ENCODE data around the gene PRRX2. TPM values are rescaled to one million over a fixed set of nuclear protein-coding genes. Genes with fewer than 3 reads are reported as not detected.

The PRRX2 gene
- total RNA-seq, 2 donors from 2014 or later, result not detected

DNA sequence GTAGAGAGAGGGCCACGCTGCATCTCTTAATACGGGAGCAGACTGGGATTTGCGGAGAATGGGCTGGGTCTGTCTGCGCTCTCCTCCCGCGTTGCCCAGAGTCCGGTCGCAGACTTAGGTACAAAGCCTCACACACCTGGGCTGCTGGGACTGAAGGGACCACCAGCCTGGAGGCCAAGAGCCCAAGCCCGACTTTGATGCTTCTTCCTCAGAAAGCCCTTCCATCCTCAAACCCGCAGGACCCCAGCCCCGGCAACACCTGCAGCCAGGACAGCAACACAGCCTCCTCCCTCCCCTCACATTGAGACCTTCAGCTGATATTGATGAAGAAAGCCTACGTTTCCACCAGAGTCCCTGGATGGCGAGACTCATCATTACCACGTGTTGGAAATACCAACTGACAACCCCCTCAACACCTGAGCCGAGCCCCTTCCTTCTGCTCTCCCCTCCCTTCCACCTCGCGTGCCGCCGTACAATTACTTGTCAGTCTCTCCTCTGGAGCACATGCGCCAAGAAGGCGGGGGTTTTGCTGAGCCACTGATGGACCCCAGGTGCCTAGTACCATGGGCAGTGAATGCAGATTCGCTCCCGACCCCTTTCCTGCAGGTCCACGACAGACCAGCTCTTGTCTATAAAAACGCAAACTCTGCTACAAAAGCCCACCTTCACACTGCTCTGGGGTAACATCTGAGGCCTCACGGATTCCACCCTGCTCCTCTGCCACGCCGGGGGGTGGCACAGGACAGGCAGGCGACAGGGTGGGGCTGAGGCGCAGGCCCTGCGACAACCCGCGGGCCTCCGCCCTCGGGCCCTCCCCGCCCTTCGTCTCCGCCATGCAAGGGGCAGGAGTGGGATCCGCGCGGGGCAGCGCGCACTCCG lies 24.3 kb upstream of the PRRX2 start:
- Mint-ChIP-seq H3K36me3 (no peaks in the 10 kb centered on the region), H3K27me3 (no peaks in the 10 kb centered on the region), H3K9me3 (no peaks in the 10 kb centered on the region), H3K4me3 (peak overlapping the region; percentile 93), H3K4me1 (ENCODE audit: low read depth in 2 of 2) (peaks cover 10 to 18% of the 10 kb centered on the region in 2 donors), H3K27ac (peak overlapping the region; percentile 61 to 63)
- ATAC-seq, result peak in 1 of 2 donors; percentile 11
- no peak for DNase-seq (ENCODE audit: low spot score)

GRCh38 chr9:129641750-129642585 lies 23.5 kb upstream of the PRRX2 start, which contains the start of gene ASB6:
Gene ASB6, minus strand, starts transcription at chr9:129642151. Its CDS starts 152 bp downstream, at chr9:129641999.
- Mint-ChIP-seq H3K9me3 (no peaks in the 10 kb centered on the region), H3K36me3 (no peaks in the 10 kb centered on the region), H3K4me1 (ENCODE audit: low read depth in 2 of 2) (peaks cover 10 to 18% of the 10 kb centered on the region in 2 donors), H3K27ac (peak within 1 kb of the TSS; percentile 74 to 78), H3K4me3 (peak within 1 kb of the TSS; percentile 93), H3K27me3 (no peaks in the 10 kb centered on the region)
- peak; percentile 99 for DNase-seq (ENCODE audit: low spot score)
- ATAC-seq, result peak; percentile 98 to 99

DNA sequence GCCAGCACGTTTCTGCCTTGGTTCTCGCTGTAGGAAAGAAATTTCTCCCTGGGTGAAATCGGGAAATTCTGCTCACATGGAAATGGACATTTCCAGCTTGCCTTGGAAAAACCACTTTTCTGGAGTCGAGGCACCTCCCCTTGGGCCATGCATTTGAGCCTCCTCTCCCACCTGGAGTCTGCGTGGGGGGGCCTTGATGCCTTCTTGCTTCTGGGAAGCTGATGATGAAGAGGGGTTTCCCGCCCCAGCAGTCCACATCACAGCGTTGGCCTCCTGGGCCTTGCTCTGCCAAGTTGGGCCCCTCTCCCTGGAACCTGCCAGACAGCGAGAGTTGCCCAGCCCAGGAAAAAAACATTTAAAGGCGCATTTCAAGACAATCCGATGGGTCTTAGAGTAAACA lies 21.7 kb upstream of the PRRX2 start:
- H3K4me3 Mint-ChIP-seq, result no peak overlapping the region
- H3K27me3 Mint-ChIP-seq, result no peaks in the 10 kb centered on the region
- no peaks in the 10 kb centered on the region for H3K9me3 Mint-ChIP-seq
- DNase-seq (ENCODE audit: low spot score) (no peak), ATAC-seq (no peak)
- peaks cover 10 to 13% of the 10 kb centered on the region in 2 donors for H3K4me1 Mint-ChIP-seq (ENCODE audit: low read depth in 2 of 2)
- no peak overlapping the region for H3K27ac Mint-ChIP-seq
- H3K36me3 Mint-ChIP-seq, result no peaks in the 10 kb centered on the region

DNA sequence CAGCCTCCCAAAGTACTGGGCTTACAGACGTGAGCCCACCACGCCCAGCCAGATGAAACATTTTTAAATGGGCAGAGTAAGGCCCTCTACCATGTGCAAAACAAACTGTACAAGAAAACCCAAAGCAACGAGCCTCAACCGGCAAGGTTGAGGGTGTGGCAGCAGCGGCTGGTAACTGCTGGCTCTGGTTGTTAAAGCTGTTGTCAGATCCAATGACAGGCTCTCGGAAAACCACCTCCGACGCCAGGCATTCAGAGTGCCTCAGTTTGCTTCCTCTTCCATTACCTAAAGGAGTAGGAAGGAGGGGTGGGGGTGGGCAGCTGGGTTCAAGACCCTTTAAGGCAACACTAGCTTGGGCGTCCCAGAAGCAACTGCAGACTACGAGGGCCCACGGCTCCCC lies 21.1 kb upstream of the PRRX2 start:
- Mint-ChIP-seq H3K4me1 (ENCODE audit: low read depth in 2 of 2) (peaks cover 10 to 13% of the 10 kb centered on the region in 2 donors), H3K36me3 (no peaks in the 10 kb centered on the region), H3K27ac (no peak overlapping the region), H3K9me3 (no peaks in the 10 kb centered on the region), H3K4me3 (no peak overlapping the region), H3K27me3 (no peaks in the 10 kb centered on the region)
- ATAC-seq, result no peak
- no peak for DNase-seq (ENCODE audit: low spot score)

GRCh38 chr9:129644902-129645301 lies 20.5 kb upstream of the PRRX2 start:
- Mint-ChIP-seq H3K9me3 (no peaks in the 10 kb centered on the region), H3K4me1 (ENCODE audit: low read depth in 2 of 2) (peaks cover 10 to 12% of the 10 kb centered on the region in 2 donors), H3K27me3 (no peaks in the 10 kb centered on the region), H3K27ac (no peak overlapping the region), H3K36me3 (no peaks in the 10 kb centered on the region), H3K4me3 (no peak overlapping the region)
- ATAC-seq (no peak), DNase-seq (ENCODE audit: low spot score) (no peak)

DNA sequence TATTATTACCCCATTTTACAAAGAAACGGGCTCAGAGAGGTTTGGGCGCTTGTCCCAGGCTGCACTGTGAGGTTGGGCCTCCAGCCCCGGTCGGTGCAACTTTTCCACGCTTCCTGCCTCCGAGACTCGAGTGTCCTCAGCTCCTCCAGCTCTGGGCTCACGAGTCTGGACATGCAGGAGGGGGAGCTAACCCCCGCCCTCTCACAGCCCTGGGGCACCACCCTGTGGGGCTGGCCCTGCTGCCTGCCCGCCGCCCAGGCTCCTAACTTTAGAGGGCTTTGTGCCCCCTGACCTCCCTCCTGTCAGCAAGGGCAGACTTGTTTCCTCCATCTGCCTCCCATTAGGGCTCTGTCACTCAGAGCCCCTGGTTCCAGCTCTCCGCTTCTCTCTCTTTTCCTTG lies 19.2 kb upstream of the PRRX2 start:
- no peaks in the 10 kb centered on the region for H3K27me3 Mint-ChIP-seq
- peaks cover 3 to 4% of the 10 kb centered on the region in 2 donors for H3K4me1 Mint-ChIP-seq (ENCODE audit: low read depth in 2 of 2)
- ATAC-seq (no peak), DNase-seq (ENCODE audit: low spot score) (no peak)
- H3K9me3 Mint-ChIP-seq, result no peaks in the 10 kb centered on the region
- no peak overlapping the region for H3K27ac Mint-ChIP-seq
- H3K4me3 Mint-ChIP-seq, result no peak overlapping the region
- no peaks in the 10 kb centered on the region for H3K36me3 Mint-ChIP-seq

- Mint-ChIP-seq H3K4me1 (ENCODE audit: low read depth in 2 of 2) (peaks cover 0 to 2% of the 10 kb centered on the region in 2 donors), H3K9me3 (no peaks in the 10 kb centered on the region), H3K36me3 (no peaks in the 10 kb centered on the region), H3K27me3 (no peaks in the 10 kb centered on the region), H3K4me3 (no peak overlapping the region), H3K27ac (no peak overlapping the region)
- DNase-seq (ENCODE audit: low spot score) (no peak), ATAC-seq (no peak)
Measured at GRCh38 chr9:129646654-129647053, 18.8 kb upstream of the PRRX2 start.

DNA sequence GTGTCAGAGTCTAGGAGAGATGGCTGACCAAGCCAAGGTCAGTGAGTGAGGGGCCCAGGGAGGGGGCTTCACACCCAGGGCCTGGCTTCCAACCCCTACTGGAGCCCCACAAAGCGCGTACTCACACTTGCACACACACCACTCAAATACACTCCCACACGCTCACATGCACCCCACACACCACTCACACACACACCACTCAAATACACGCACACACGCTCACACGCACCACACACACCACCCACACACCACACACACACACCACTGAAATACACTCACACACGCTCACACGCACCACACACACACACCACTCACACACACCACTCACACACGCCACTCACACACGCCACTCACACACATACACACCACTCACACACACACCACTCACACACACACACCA lies 17.8 kb upstream of the PRRX2 start:
- Mint-ChIP-seq H3K9me3 (no peaks in the 10 kb centered on the region), H3K36me3 (no peaks in the 10 kb centered on the region), H3K4me1 (ENCODE audit: low read depth in 2 of 2) (peaks cover 0 to 2% of the 10 kb centered on the region in 2 donors), H3K27me3 (no peaks in the 10 kb centered on the region), H3K27ac (no peak overlapping the region), H3K4me3 (no peak overlapping the region)
- DNase-seq (ENCODE audit: low spot score) (no peak), ATAC-seq (no peak)

DNA sequence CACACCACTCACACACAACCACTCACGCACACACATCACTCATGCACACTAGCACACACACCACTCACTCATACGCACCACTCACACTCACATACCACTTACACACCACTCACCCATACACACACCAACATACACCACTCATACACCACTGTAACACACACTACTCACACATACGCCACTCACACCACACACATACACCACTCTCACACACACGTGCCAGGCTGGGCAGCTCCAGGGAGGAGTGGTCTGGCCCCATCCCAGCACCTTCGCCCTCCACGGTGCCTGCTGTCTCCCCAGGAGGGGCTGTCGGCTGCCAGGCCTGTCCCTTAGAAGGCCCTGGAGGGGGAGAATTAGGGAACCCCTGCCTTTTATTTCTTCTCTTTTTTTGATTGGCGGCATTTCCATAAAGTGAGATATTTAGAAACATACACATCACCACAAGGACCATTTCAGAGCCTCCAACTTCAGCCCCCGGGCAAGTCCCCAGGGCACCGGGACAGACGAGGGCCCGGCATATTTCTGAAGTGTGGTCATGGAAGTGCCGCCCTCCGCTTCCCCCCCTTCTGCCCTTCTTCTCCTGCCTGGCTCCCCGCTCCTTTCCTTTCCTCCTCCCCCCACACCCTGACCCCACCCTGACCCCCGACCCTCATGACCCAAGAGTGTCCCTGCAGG lies 17.2 kb upstream of the PRRX2 start:
- no peaks in the 10 kb centered on the region for H3K9me3 Mint-ChIP-seq
- DNase-seq (ENCODE audit: low spot score) (no peak), ATAC-seq (peak; percentile 11 to 13)
- no peaks in the 10 kb centered on the region for H3K27me3 Mint-ChIP-seq
- H3K27ac Mint-ChIP-seq, result no peak overlapping the region
- peaks cover 0 to 2% of the 10 kb centered on the region in 2 donors for H3K4me1 Mint-ChIP-seq (ENCODE audit: low read depth in 2 of 2)
- no peak overlapping the region for H3K4me3 Mint-ChIP-seq
- no peaks in the 10 kb centered on the region for H3K36me3 Mint-ChIP-seq

GRCh38 chr9:129648764-129649115 lies 16.7 kb upstream of the PRRX2 start:
- ATAC-seq (no peak), DNase-seq (ENCODE audit: low spot score) (no peak)
- no peaks in the 10 kb centered on the region for H3K27me3 Mint-ChIP-seq
- no peaks in the 10 kb centered on the region for H3K9me3 Mint-ChIP-seq
- H3K4me3 Mint-ChIP-seq, result no peak overlapping the region
- no peaks in the 10 kb centered on the region for H3K36me3 Mint-ChIP-seq
- no peak overlapping the region for H3K27ac Mint-ChIP-seq
- H3K4me1 Mint-ChIP-seq (ENCODE audit: low read depth in 2 of 2), result peaks cover 0 to 2% of the 10 kb centered on the region in 2 donors

DNA sequence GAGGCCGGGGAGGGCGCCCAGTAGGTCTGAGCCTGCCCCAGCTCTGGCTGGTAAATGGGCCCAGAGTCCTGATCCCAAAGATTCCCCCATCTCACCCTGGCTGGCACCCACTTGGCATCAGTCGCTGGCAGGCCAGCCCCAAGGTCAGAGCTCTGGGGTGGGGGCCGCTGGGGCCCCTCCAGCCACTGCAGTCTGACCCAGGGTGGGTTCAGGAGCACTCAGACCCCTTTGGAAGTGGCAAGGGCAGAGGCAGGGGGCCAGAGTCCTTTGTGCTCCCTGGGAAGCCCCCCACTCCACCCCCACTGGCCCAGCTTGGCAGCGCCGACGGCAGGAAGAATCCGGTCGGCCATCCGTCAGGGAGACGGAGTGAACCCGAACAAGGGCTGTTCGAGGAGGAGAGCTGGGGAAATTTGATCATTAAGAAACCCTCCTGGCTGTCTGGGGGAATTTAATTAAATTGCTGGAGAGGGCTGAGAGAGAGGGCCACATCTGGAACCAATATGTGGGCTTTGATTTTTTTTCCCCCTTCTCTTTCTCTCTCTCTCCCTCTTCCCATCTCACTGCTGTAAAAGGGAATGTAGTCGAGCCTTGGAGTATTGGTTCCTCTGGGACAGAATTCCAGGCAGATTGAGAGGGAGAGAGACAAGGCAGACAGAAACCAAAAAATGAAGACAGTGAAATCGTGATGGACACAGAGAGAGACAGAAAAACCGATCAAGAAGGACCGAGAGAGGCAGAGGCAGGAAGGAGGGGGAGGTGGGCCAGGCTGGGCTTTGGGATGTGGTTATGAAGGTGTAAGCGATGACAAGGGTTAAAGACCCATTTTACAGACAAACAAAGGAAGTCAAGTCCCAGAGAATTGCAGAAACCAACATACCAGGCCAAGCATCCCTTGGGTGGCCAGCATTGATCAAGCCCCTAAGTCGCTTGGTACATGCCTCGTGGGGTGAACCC lies 15.4 kb upstream of the PRRX2 start:
- ATAC-seq, result no peak
- Mint-ChIP-seq H3K36me3 (no peaks in the 10 kb centered on the region), H3K27ac (no peak overlapping the region), H3K27me3 (no peaks in the 10 kb centered on the region), H3K4me3 (no peak overlapping the region), H3K9me3 (no peaks in the 10 kb centered on the region), H3K4me1 (ENCODE audit: low read depth in 2 of 2) (peaks cover 0 to 2% of the 10 kb centered on the region in 2 donors)
- no peak for DNase-seq (ENCODE audit: low spot score)

- H3K27me3 Mint-ChIP-seq, result no peaks in the 10 kb centered on the region
- peaks cover 0 to 2% of the 10 kb centered on the region in 2 donors for H3K4me1 Mint-ChIP-seq (ENCODE audit: low read depth in 2 of 2)
- ATAC-seq, result peak in 1 of 2 donors; percentile 4
- DNase-seq (ENCODE audit: low spot score), result no peak
- H3K27ac Mint-ChIP-seq, result no peak overlapping the region
- no peak overlapping the region for H3K4me3 Mint-ChIP-seq
- no peaks in the 10 kb centered on the region for H3K9me3 Mint-ChIP-seq
- H3K36me3 Mint-ChIP-seq, result no peaks in the 10 kb centered on the region
Measured at GRCh38 chr9:129650680-129651235, 14.7 kb upstream of the PRRX2 start.
